SH-SY5Y (cell line): ENCODE data around the gene CRYGA.

Experiments
- GATA2 ChIP-seq: IDR thresholded peaks from 2 replicates; pipeline ENCODE4 v1.6.1; 2011; ENCODE audit warnings: mild to moderate bottlenecking, low read depth, low read length
- GATA3 ChIP-seq: IDR thresholded peaks from 2 replicates; pipeline ENCODE4 v1.6.1; 2011; ENCODE audit warnings: low read depth, mild to moderate bottlenecking, low read length, moderate library complexity

DNA sequence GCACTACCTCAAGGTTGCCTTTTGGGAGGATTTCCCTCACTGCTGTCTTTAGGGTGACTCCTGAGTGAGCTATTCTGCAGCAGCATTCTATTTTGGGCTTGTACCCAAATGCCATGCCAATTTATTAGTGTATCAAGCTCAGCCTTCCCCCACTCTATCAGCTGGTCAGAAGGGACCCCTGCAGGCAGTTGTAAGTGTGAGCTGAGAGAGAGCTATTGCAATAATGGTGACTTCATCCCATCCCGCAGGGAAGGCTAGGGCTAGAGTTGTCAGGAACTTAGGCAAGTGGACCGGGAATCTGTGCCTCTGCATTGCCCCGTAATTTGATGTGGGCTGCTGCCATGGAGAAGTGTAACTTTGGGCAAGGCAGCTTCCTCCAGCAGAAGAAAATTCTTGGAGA is 15.6 kb downstream of the CRYGA start:
- TF ChIP-seq GATA2: no peak
- TF ChIP-seq GATA3: no peak
